Measurements from ENCODE around the gene CFAP299.

Gene CFAP299

DNA sequence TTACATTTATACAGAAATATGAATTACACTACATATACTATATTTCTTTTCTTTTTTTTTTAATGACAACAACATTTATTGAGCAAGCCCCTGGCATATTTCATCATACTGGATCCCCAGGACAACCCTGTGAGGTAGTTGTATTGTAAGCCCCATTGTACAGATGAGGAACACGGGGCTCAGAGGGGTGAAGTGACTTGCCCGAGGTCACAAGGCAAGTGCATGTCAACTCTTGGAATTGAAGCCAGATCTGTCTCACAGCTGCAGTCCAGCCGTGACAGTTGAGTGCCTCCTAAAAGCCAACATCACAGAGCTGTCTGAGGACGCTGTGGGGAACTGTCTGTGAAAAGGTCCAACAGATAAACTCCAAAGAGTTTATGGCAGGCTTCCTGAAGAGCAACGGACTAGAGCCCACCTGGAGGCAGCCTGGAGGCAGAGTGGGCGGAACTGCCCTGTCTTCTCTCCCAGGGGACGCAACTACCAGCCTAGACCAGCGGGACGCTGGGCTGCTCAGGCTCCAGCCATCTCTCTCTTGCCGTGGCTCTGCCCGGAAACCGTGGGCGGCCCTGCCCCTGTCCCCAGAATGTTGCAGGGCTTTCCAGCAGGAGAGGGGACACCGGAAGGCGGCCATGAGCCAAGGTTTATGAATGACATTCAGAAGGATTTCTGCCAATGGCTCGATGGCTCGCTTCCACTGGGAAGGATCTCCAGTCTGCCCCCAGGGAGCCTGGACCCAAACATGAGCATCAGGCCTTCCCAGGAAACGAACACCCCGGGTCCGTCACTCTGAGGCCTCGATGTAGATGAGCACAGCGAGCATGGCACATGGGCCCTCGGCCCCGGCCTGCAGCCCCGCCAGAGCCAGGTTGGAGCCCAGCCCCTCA lies 50.1 kb downstream of the CFAP299 start:
- H3K4me3 Mint-ChIP-seq, result no peak overlapping the region
- H3K27ac Mint-ChIP-seq, result no peak overlapping the region
- H3K9me3 Mint-ChIP-seq, result peaks cover 5% of the 10 kb centered on the region
- H3K36me3 Mint-ChIP-seq (ENCODE audit: low read depth), result no peaks in the 10 kb centered on the region
- no peaks in the 10 kb centered on the region for H3K4me1 Mint-ChIP-seq
- TF ChIP-seq, protein P1, sequence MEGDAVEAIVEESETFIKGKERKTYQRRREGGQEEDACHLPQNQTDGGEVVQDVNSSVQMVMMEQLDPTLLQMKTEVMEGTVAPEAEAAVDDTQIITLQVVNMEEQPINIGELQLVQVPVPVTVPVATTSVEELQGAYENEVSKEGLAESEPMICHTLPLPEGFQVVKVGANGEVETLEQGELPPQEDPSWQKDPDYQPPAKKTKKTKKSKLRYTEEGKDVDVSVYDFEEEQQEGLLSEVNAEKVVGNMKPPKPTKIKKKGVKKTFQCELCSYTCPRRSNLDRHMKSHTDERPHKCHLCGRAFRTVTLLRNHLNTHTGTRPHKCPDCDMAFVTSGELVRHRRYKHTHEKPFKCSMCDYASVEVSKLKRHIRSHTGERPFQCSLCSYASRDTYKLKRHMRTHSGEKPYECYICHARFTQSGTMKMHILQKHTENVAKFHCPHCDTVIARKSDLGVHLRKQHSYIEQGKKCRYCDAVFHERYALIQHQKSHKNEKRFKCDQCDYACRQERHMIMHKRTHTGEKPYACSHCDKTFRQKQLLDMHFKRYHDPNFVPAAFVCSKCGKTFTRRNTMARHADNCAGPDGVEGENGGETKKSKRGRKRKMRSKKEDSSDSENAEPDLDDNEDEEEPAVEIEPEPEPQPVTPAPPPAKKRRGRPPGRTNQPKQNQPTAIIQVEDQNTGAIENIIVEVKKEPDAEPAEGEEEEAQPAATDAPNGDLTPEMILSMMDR (IDR thresholded peaks at IDR 0.05; ENCODE audit: unreplicated experiment in 3 of 3), result no peak
- peaks cover 3% of the 10 kb centered on the region for H3K27me3 Mint-ChIP-seq (ENCODE audit: low read depth)

DNA sequence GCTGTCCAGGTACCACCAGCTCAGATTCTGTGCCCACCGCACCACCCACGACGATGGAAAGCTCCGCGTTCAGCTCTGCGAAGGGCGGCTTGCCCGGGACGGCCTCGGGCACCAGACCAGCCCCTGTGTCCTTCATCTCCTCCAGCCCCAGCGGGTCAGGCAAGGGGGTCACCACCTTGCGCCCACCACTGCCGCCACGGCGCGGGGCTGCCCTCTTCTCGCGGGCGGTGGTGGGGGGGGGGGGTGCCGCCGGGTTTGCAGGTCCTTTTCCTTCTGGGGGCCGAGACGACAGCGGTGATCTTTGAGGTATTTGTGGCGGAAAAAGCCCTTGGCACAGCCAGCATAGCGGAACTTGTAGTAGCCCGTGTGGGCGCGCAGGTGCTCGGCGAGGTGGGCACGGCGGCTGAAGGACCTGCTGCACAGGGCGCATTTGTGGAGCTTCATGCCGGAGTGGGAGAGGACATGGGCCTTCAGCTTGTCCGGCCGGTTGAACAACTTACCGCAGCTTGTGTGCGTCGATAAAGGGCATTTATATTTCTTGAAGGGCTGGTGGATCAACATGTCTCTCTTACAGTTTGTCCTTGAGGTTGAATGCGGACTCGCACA lies 50.9 kb downstream of the CFAP299 start:
- TF ChIP-seq, protein P1 (IDR thresholded peaks at IDR 0.05; ENCODE audit: unreplicated experiment in 3 of 3), result no peak
- peaks cover 3% of the 10 kb centered on the region for H3K27me3 Mint-ChIP-seq (ENCODE audit: low read depth)
- peaks cover 5% of the 10 kb centered on the region for H3K9me3 Mint-ChIP-seq
- no peak overlapping the region for H3K4me3 Mint-ChIP-seq
- H3K4me1 Mint-ChIP-seq, result no peaks in the 10 kb centered on the region
- H3K36me3 Mint-ChIP-seq (ENCODE audit: low read depth), result no peaks in the 10 kb centered on the region
- no peak overlapping the region for H3K27ac Mint-ChIP-seq

DNA sequence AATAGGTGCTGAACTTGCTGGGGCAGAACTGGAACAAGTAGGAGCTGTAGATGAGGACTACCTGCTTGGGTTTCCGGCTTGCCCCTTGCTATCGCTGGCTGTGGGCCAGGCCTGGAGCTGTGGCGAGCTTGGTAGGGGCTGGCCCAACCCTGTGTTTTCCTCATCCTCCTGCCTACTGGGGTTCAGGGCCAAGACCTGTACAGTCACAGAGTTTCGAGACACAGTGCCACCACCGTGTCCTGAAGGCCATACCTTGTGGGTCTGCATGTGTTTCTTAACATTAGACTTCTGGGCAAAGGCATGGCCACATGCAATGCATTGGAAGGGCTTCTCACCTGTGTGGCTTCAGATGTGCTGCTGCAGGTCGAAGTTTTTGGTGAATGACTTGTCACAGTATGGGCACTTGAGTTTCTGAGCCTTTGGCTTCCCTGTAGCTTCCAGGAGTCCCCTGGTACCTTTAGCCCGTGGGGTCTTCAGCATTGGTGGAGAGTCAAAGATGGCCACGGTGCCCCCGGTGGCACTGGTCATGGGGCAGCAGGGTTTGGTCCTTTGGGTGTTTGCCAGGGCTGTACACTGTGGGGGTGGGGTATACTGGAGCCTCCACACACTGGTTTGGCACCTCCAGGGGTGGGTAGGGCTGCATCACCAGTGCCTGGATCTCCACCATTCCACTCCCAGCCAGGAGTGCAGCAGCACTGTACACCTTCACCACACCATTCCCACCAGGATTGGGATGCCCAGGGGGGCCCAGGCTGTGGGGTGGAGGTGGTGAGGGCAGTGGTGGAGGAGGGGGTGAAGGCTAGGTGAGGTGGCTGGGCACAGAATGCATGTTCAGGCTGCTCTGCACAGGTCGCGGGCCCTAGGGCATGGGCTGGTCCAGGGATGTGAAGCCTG lies 52.1 kb downstream of the CFAP299 start:
- no peaks in the 10 kb centered on the region for H3K36me3 Mint-ChIP-seq (ENCODE audit: low read depth)
- H3K4me3 Mint-ChIP-seq, result no peak overlapping the region
- TF ChIP-seq, protein P1 (IDR thresholded peaks at IDR 0.05; ENCODE audit: unreplicated experiment in 3 of 3), result no peak
- peaks cover 3% of the 10 kb centered on the region for H3K27me3 Mint-ChIP-seq (ENCODE audit: low read depth)
- H3K4me1 Mint-ChIP-seq, result no peaks in the 10 kb centered on the region
- no peaks in the 10 kb centered on the region for H3K9me3 Mint-ChIP-seq
- H3K27ac Mint-ChIP-seq, result no peak overlapping the region

DNA sequence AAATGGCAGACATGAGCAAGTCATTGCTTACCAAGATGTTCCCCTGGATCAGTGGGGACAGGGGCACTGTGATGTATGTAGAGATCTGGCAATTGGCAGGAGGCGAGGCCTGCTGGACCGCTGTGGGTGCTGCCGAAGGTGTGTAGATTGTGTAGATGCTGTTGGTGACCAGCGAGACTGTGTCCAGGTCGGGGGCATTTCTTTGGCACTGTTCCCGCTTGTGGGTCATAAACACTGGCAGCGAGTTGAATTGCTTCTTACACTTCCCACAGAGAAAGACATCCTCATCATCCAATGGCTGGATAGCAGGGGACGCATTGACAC lies 52.7 kb downstream of the CFAP299 start:
- Mint-ChIP-seq H3K27ac (no peak overlapping the region), H3K9me3 (no peaks in the 10 kb centered on the region), H3K4me3 (no peak overlapping the region), H3K27me3 (ENCODE audit: low read depth) (peaks cover 3% of the 10 kb centered on the region), H3K36me3 (ENCODE audit: low read depth) (no peaks in the 10 kb centered on the region), H3K4me1 (no peaks in the 10 kb centered on the region)
- TF ChIP-seq, protein P1 (IDR thresholded peaks at IDR 0.05; ENCODE audit: unreplicated experiment in 3 of 3), result no peak

DNA sequence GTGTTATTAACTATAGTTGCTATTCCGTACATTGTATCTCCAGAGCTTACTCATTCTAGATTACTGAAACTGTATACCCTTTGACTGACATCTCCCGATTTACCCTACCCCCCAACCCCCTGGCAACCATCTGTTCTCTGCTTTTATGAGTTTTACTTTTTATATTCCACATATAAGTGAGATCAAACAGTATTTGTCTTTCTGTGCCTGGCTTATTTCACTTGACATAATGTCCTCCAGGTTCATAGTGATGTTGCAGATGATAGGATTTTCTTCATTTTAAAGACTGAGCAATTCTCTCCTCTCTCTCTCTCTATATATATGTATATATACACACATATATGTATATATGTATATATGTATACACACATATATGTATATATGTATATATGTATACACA lies 54.6 kb downstream of the CFAP299 start:
- no peaks in the 10 kb centered on the region for H3K4me1 Mint-ChIP-seq
- TF ChIP-seq, protein P1 (IDR thresholded peaks at IDR 0.05; ENCODE audit: unreplicated experiment in 3 of 3), result no peak

More for the DNA sequence above, 54.6 kb downstream of the CFAP299 start:
- Mint-ChIP-seq H3K36me3 (ENCODE audit: low read depth) (no peaks in the 10 kb centered on the region), H3K4me3 (no peak overlapping the region), H3K27ac (no peak overlapping the region), H3K9me3 (no peaks in the 10 kb centered on the region), H3K27me3 (ENCODE audit: low read depth) (peaks cover 3% of the 10 kb centered on the region)

Data from nephron (organoid).